ENCODE data around the gene CXXC5. TPM values are rescaled to one million over a fixed set of nuclear protein-coding genes. Genes with fewer than 3 reads are reported as not detected.

The CXXC5 gene
- total RNA-seq, 2 experiments from 2014 or later: 26.7 to 113 TPM

- no peak for TF ChIP-seq CTCF (conservative IDR thresholded peaks at IDR 0.05; ENCODE audit: low read length)
- no peak for TF ChIP-seq EZH2phosphoT487 (IDR thresholded peaks at IDR 0.05; ENCODE audit: borderline replicate concordance, low read depth, low read length)
- no peak overlapping the region for H3K4me3 ChIP-seq (ENCODE audit: low read depth, low read length, poor library complexity, severe bottlenecking)
- ChIA-PET CTCF (ENCODE audit: unreplicated experiment) (interaction anchor here (0.7 to 5.8 kb wide), 12 partner anchors 14 to 129 kb away, joined by 3 to 49 read pairs (median 5); partner anchors contain the start of gene CXXC5), POLR2A (interaction anchor here (0.5 to 2.3 kb wide), 12 partner anchors 14 to 187 kb away, joined by 3 to 9 read pairs (median 5); partner anchors contain the start of gene CXXC5)
- no peak overlapping the region for H2AFZ ChIP-seq (ENCODE audit: low read length)
- H4K20me1 ChIP-seq (ENCODE audit: insufficient read depth, low read length): peaks cover 5% of the 10 kb centered on the region; the same call in 1 of the 2 replicates
- no peak for DNase-seq (ENCODE audit: low spot score)
- intact Hi-C loops (cut with micrococcal nuclease; ENCODE audit: unreplicated experiment): no loop called here
- peaks cover 22% of the 10 kb centered on the region; the same call in 1 of the 2 replicates for H3K36me3 ChIP-seq (ENCODE audit: insufficient read depth, low read length)
- H3K9me3 ChIP-seq (ENCODE audit: low read length): no peaks in the 10 kb centered on the region
- no TSS peak for BruUV-seq (replicated peaks)
- no peaks in the 10 kb centered on the region for H3K9me2 ChIP-seq (ENCODE audit: insufficient read depth, low read length)
- peak overlapping the region; percentile 98 for H3K27ac ChIP-seq (ENCODE audit: low read depth, low read length, poor library complexity, severe bottlenecking)
- peaks cover 73% of the 10 kb centered on the region for H3K4me1 ChIP-seq (ENCODE audit: insufficient read depth, low read length, poor library complexity, severe bottlenecking)
- H3K4me2 ChIP-seq (ENCODE audit: low read length): peak overlapping the region; percentile 95
- peaks cover 4% of the 10 kb centered on the region; the same call in 1 of the 2 replicates for H3K79me2 ChIP-seq (ENCODE audit: insufficient read depth, low read depth, low read length)
These were observed 13.6 kb upstream of the CXXC5 start for GRCh38 chr5:139634541-139634940.

GRCh38 chr5:139635191-139635590 lies 13.0 kb upstream of the CXXC5 start:
- Histone ChIP-seq H3K4me1 (ENCODE audit: insufficient read depth, low read length, poor library complexity, severe bottlenecking) (peaks cover 80% of the 10 kb centered on the region), H3K9me3 (ENCODE audit: low read length) (no peaks in the 10 kb centered on the region), H3K36me3 (ENCODE audit: insufficient read depth, low read length) (peaks cover 16% of the 10 kb centered on the region; the same call in 1 of the 2 replicates), H3K79me2 (ENCODE audit: insufficient read depth, low read depth, low read length) (peaks cover 4% of the 10 kb centered on the region; the same call in 1 of the 2 replicates), H3K4me2 (ENCODE audit: low read length) (peak overlapping the region; percentile 95), H3K9me2 (ENCODE audit: insufficient read depth, low read length) (no peaks in the 10 kb centered on the region), H3K4me3 (ENCODE audit: low read depth, low read length, poor library complexity, severe bottlenecking) (peak overlapping the region; percentile 52), H4K20me1 (ENCODE audit: insufficient read depth, low read length) (peaks cover 5% of the 10 kb centered on the region; the same call in 1 of the 2 replicates), H3K27ac (ENCODE audit: low read depth, low read length, poor library complexity, severe bottlenecking) (peak overlapping the region; percentile 98), H2AFZ (ENCODE audit: low read length) (no peak overlapping the region)
- intact Hi-C loops (cut with micrococcal nuclease; ENCODE audit: unreplicated experiment): loop anchor here (5.0 kb wide), 1 partner anchor 112 kb away; no protein-coding TSS in a partner anchor
- no peak for DNase-seq (ENCODE audit: low spot score)
- TF ChIP-seq EZH2phosphoT487 (IDR thresholded peaks at IDR 0.05; ENCODE audit: borderline replicate concordance, low read depth, low read length) (no peak), CTCF (conservative IDR thresholded peaks at IDR 0.05; ENCODE audit: low read length) (no peak)
- ChIA-PET CTCF (ENCODE audit: unreplicated experiment) (interaction anchor here (0.6 to 5.8 kb wide), 8 partner anchors 13 to 133 kb away, joined by 3 to 49 read pairs (median 8); partner anchors contain the start of gene CXXC5), POLR2A (interaction anchor here (0.7 to 1.9 kb wide), 10 partner anchors 8 to 72 kb away, joined by 3 to 13 read pairs (median 4); partner anchors contain the start of gene CXXC5)
- BruUV-seq (replicated peaks): no TSS peak
